Measurements from ENCODE around the gene DEGS1.
A peak's percentile ranks its signal among the peaks of the same experiment; 100 is the strongest.

DEGS1 gene

GRCh38 chr1:224217655-224218623 lies 34.9 kb downstream of the DEGS1 start:
- DNase-seq, result no peak

GRCh38 chr1:224219011-224219611 lies 36.1 kb downstream of the DEGS1 start:
- no peak for DNase-seq

GRCh38 chr1:224219612-224220059 lies 36.6 kb downstream of the DEGS1 start:
- no peak for DNase-seq

GRCh38 chr1:224223819-224224714 lies 41.0 kb downstream of the DEGS1 start:
- peak; percentile 45 for DNase-seq

- no peak for DNase-seq
Observed at GRCh38 chr1:224226849-224227502, 43.9 kb downstream of the DEGS1 start.

GRCh38 chr1:224234017-224234416 lies 51.0 kb downstream of the DEGS1 start:
- no peak for DNase-seq

- no peak for DNase-seq
Observed at GRCh38 chr1:224235813-224236493, 52.9 kb downstream of the DEGS1 start.

GRCh38 chr1:224237119-224237881 lies 54.3 kb downstream of the DEGS1 start:
- no peak for DNase-seq

- DNase-seq, result no peak
Observed at GRCh38 chr1:224238212-224238611, 55.2 kb downstream of the DEGS1 start.

GRCh38 chr1:224238756-224239155 lies 55.7 kb downstream of the DEGS1 start:
- no peak for DNase-seq

All from NCI-H2171 (cell line).